Germinal center (tissue), 1 donor: ENCODE data around the gene PLIN4.
"Not testable (repeated sequence)": the region's sequence is repeated elsewhere in the genome, so short reads cannot be mapped to it uniquely, and the experiment has no call there.

ENCODE experiments used
- DNase-seq: peaks from one replicate; pipeline ENCODE4 v3.0.0; 2012; ENCODE audit warnings: mixed read lengths, low spot score

The PLIN4 gene

GRCh38 chr19:4518345-4519171 lies at the start of gene PLIN4:
Gene PLIN4 (minus strand): TSS chr19:4518486. CDS start chr19:4518272, 214 bp downstream.
- DNase-seq: no peak

GRCh38 chr19:4567584-4568071 lies 49.3 kb upstream of the PLIN4 start:
- no peak for DNase-seq

GRCh38 chr19:4566402-4567051 lies 48.2 kb upstream of the PLIN4 start:
- DNase-seq: no peak

GRCh38 chr19:4563562-4563961 lies 45.3 kb upstream of the PLIN4 start:
- DNase-seq: not testable (repeated sequence)

GRCh38 chr19:4562085-4562484 lies 43.8 kb upstream of the PLIN4 start:
- DNase-seq: not testable (repeated sequence)

- DNase-seq: no peak
Observed at GRCh38 chr19:4559569-4559968, 41.3 kb upstream of the PLIN4 start, which contains the start of gene SEMA6B. Gene SEMA6B (minus strand): TSS chr19:4559684. CDS start chr19:4558457, 1,227 bp downstream.

GRCh38 chr19:4557971-4558941 lies 40.0 kb upstream of the PLIN4 start:
- peak; percentile 56 for DNase-seq

GRCh38 chr19:4557144-4557970 lies 39.1 kb upstream of the PLIN4 start:
- DNase-seq: no peak

- peak; percentile 49 for DNase-seq
Observed at GRCh38 chr19:4556597-4557127, 38.4 kb upstream of the PLIN4 start.

- DNase-seq: no peak
Observed at GRCh38 chr19:4555657-4556561, 37.6 kb upstream of the PLIN4 start.

GRCh38 chr19:4554717-4555116 lies 36.4 kb upstream of the PLIN4 start:
- no peak for DNase-seq

- DNase-seq: no peak
Observed at GRCh38 chr19:4553775-4554174, 35.5 kb upstream of the PLIN4 start.

GRCh38 chr19:4553092-4553695 lies 34.9 kb upstream of the PLIN4 start:
- no peak for DNase-seq

GRCh38 chr19:4552525-4552819 lies 34.2 kb upstream of the PLIN4 start:
- DNase-seq: no peak

- no peak for DNase-seq
Observed at GRCh38 chr19:4550479-4551050, 32.3 kb upstream of the PLIN4 start.

- DNase-seq: no peak
Observed at GRCh38 chr19:4550018-4550417, 31.7 kb upstream of the PLIN4 start.

- DNase-seq: no peak
Observed at GRCh38 chr19:4548238-4548584, 29.9 kb upstream of the PLIN4 start.

- no peak for DNase-seq
Observed at GRCh38 chr19:4547303-4548237, 29.3 kb upstream of the PLIN4 start.
